OCI-LY3 (cell line): ENCODE measurements around the gene NUMA1.
A peak's percentile ranks its signal among the peaks of the same experiment; 100 is the strongest.

Experiments used
- H2AFZ ChIP-seq: fragments of 200-600, 300-600 bp; shearing (Covaris generic); 2 replicates; pipeline ENCODE4 v1.6.0; 2014; ENCODE audit warnings: antibody characterized with exemption, low read depth, low read length
- H3K27ac ChIP-seq: fragments of 200-600, 300-600 bp; sonication (generic); 2 replicates; pipeline ENCODE4 v1.5.1; 2014; ENCODE audit warnings: mild to moderate bottlenecking, low read length, moderate library complexity, mixed read lengths
- H3K27me3 ChIP-seq: fragments of 200-600, 300-600 bp; sonication (generic); 2 replicates; pipeline ENCODE4 v1.6.1; 2014; ENCODE audit warnings: low read depth, low read length, mixed read lengths
- H3K36me3 ChIP-seq: fragments of 200-600, 300-600 bp; sonication (generic); replicated peaks from 2 replicates; pipeline ENCODE3; 2014; ENCODE audit warnings: low read depth, low read length, mixed read lengths
- H3K4me1 ChIP-seq: fragments of 300-600, 200-600 bp; sonication (generic); 2 replicates; pipeline ENCODE4 v1.6.1; 2014; ENCODE audit warnings: low read length, mixed read lengths
- H3K4me2 ChIP-seq: fragments of 200-600, 300-600 bp; sonication (generic); 2 replicates; pipeline ENCODE4 v1.6.1; 2014; ENCODE audit warnings: low read length, mixed read lengths
- H3K4me3 ChIP-seq: fragments of 300-600, 200-600 bp; sonication (generic); 2 replicates; pipeline ENCODE4 v1.5.1; 2014; ENCODE audit warnings: antibody characterized with exemption, mild to moderate bottlenecking, low read length, moderate library complexity
- H3K79me2 ChIP-seq: fragments of 300-600, 200-600 bp; shearing (Covaris generic); 2 replicates; pipeline ENCODE4 v1.6.1; 2014; ENCODE audit warnings: mild to moderate bottlenecking, low read length, mixed read lengths
- H3K9ac ChIP-seq: fragments of 300-600, 200-600 bp; shearing (Covaris generic); 2 replicates; pipeline ENCODE4 v1.6.0; 2014; ENCODE audit warnings: mild to moderate bottlenecking, low read length, moderate library complexity
- H3K9me3 ChIP-seq: fragments of 200-600, 300-600 bp; shearing (Covaris generic); 2 replicates; pipeline ENCODE4 v1.6.1; 2014; ENCODE audit warnings: low read length, mixed read lengths; ENCODE audit not compliant: insufficient read depth
- H4K20me1 ChIP-seq: fragments of 200-600, 300-600 bp; sonication (generic); 2 replicates; pipeline ENCODE4 v1.6.1; 2016; ENCODE audit warnings: low read length, mixed read lengths; ENCODE audit not compliant: insufficient read depth
- EZH2phosphoT487 ChIP-seq: fragments of 200-600 bp; shearing (Covaris generic); IDR thresholded peaks from 2 replicates; pipeline ENCODE4 v1.6.1; 2018; ENCODE audit warnings: antibody characterized with exemption, mixed run types, low read depth
- TF ChIP-seq, protein P1 (sequence below): fragments of 200-600, 300-600 bp; sonication (generic); IDR thresholded peaks from 2 replicates; pipeline ENCODE4 v1.5.1; 2014; ENCODE audit warnings: antibody characterized with exemption, low read length, low read depth

The NUMA1 gene

GRCh38 chr11:71962428-71963038, 117.8 kb downstream of the NUMA1 start:
- Histone ChIP-seq H3K4me2 (peak overlapping the region; percentile 45), H3K36me3 (peaks cover 30% of the 10 kb centered on the region), H3K79me2 (peaks cover 19% of the 10 kb centered on the region), H4K20me1 (peaks cover 23% of the 10 kb centered on the region), H3K9me3 (no peaks in the 10 kb centered on the region), H2AFZ (no peak overlapping the region), H3K4me3 (0 out of 2 replicates have a peak overlapping the region, but pooled peaks have one; percentile 2), H3K4me1 (peaks cover 18% of the 10 kb centered on the region), H3K27me3 (no peaks in the 10 kb centered on the region), H3K9ac (no peak overlapping the region), H3K27ac (peak overlapping the region; percentile 68)
- TF ChIP-seq EZH2phosphoT487, result no peak
- TF ChIP-seq, protein P1, sequence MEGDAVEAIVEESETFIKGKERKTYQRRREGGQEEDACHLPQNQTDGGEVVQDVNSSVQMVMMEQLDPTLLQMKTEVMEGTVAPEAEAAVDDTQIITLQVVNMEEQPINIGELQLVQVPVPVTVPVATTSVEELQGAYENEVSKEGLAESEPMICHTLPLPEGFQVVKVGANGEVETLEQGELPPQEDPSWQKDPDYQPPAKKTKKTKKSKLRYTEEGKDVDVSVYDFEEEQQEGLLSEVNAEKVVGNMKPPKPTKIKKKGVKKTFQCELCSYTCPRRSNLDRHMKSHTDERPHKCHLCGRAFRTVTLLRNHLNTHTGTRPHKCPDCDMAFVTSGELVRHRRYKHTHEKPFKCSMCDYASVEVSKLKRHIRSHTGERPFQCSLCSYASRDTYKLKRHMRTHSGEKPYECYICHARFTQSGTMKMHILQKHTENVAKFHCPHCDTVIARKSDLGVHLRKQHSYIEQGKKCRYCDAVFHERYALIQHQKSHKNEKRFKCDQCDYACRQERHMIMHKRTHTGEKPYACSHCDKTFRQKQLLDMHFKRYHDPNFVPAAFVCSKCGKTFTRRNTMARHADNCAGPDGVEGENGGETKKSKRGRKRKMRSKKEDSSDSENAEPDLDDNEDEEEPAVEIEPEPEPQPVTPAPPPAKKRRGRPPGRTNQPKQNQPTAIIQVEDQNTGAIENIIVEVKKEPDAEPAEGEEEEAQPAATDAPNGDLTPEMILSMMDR, result no peak

- Histone ChIP-seq H3K9me3 (no peaks in the 10 kb centered on the region), H3K36me3 (peaks cover 12% of the 10 kb centered on the region), H3K4me3 (no peak overlapping the region), H3K9ac (no peak overlapping the region), H3K27me3 (no peaks in the 10 kb centered on the region), H2AFZ (no peak overlapping the region), H3K79me2 (peaks cover 80% of the 10 kb centered on the region), H3K4me2 (no peak overlapping the region), H4K20me1 (peaks cover 66% of the 10 kb centered on the region), H3K4me1 (no peaks in the 10 kb centered on the region), H3K27ac (no peak overlapping the region)
- TF ChIP-seq, protein P1, result no peak
- TF ChIP-seq EZH2phosphoT487, result no peak
Measured at GRCh38 chr11:71955898-71956456, 124.4 kb downstream of the NUMA1 start.
